A673 (cell line): ENCODE measurements around the gene COBL.

ENCODE experiments used
- EZH2 ChIP-seq: fragments of 200-600 bp; sonication (generic); IDR thresholded peaks from 2 replicates; pipeline ENCODE4 v1.6.1; 2017; ENCODE audit warnings: borderline replicate concordance, low read depth, mild to moderate bottlenecking, mixed read lengths, antibody characterized with exemption, low read length; ENCODE audit not compliant: poor library complexity, severe bottlenecking
- TF ChIP-seq, protein P1 (sequence below): fragments of 300-800, 200-600 bp; sonication (generic); conservative IDR thresholded peaks from 2 replicates; pipeline ENCODE4 v1.5.1; 2017; ENCODE audit warnings: low read depth, mild to moderate bottlenecking, antibody characterized with exemption, low read length, moderate library complexity, mixed read lengths

DNA sequence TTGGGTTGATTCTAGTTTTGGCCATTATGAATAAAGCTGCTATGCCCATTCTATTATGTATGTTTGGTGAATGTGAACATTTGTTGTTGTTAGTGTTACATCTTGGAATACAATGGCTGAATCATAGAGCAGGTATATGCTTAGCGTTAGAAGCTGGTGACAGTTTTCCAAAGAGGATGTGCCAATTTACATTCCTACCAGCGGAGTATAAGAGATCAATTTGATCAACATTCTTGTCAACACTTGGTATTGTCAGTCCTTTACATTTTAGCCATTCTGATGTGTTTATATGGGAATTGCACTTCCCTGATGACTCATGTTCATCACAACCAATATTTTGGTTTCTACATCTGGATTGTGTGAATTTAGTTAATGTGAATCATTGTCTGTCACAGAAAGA lies 37.8 kb upstream of the COBL start:
- TF ChIP-seq, protein P1, sequence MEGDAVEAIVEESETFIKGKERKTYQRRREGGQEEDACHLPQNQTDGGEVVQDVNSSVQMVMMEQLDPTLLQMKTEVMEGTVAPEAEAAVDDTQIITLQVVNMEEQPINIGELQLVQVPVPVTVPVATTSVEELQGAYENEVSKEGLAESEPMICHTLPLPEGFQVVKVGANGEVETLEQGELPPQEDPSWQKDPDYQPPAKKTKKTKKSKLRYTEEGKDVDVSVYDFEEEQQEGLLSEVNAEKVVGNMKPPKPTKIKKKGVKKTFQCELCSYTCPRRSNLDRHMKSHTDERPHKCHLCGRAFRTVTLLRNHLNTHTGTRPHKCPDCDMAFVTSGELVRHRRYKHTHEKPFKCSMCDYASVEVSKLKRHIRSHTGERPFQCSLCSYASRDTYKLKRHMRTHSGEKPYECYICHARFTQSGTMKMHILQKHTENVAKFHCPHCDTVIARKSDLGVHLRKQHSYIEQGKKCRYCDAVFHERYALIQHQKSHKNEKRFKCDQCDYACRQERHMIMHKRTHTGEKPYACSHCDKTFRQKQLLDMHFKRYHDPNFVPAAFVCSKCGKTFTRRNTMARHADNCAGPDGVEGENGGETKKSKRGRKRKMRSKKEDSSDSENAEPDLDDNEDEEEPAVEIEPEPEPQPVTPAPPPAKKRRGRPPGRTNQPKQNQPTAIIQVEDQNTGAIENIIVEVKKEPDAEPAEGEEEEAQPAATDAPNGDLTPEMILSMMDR: no peak
- TF ChIP-seq EZH2: no peak
